NCI-H524 (cell line): ENCODE data around the gene HOXA7.

ENCODE experiments used
- DNase-seq, 2 experiments: peaks; one replicate each; lab custom pipeline; 2025; lab: John Stamatoyannopoulos, UW

Gene HOXA7

DNA sequence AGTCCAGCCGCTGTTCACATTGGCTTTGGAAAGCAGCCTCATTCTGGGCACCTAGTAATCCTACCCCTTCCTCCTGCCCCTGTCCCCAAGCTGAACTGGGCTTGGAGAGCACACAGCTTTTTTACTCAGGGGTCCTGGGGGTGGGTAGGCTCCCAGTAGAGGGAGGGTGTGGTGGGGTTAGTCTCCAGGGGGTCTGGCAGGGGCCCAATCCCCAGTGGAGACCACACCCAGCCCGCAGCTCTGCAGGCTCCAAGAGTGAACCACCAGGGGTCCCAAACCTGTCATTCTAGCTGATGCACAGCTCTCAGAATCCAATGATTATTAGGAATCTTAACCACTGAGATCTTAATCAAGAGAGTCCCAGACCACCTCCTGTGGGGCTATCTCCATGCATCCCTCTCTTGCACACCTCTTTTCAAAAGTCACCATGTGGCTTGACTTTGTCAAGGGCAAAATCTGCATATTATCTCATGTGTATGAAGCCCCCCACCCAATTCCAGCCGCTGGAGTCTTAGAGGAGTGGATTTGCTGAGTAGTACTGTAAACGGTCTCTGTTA, 25.9 kb upstream of the HOXA7 start:
- no peak for DNase-seq

DNA sequence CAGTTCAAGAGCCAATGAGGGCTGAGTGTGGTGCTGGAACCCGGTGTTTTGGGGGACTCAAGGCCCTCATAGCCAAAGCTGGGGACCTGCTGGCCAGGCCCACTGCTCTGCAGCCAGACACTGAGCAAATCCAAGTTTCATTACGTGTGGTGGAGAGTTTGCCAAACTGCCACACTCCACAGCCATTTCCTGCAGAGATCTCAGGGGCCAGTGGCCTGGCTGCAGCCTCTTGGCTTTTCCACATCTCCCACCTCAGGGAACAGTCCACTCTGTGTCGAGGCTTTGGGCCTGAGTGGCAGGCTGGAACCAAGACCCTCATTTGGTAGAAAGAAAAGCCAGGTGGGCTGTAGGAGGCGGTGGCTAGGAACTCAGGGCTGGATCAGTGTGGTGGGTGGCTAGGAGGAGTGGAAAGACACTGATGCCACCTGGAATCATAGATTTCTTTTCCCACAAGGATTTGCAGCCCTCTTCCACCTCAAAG, 25.4 kb upstream of the HOXA7 start:
- DNase-seq: no peak

DNA sequence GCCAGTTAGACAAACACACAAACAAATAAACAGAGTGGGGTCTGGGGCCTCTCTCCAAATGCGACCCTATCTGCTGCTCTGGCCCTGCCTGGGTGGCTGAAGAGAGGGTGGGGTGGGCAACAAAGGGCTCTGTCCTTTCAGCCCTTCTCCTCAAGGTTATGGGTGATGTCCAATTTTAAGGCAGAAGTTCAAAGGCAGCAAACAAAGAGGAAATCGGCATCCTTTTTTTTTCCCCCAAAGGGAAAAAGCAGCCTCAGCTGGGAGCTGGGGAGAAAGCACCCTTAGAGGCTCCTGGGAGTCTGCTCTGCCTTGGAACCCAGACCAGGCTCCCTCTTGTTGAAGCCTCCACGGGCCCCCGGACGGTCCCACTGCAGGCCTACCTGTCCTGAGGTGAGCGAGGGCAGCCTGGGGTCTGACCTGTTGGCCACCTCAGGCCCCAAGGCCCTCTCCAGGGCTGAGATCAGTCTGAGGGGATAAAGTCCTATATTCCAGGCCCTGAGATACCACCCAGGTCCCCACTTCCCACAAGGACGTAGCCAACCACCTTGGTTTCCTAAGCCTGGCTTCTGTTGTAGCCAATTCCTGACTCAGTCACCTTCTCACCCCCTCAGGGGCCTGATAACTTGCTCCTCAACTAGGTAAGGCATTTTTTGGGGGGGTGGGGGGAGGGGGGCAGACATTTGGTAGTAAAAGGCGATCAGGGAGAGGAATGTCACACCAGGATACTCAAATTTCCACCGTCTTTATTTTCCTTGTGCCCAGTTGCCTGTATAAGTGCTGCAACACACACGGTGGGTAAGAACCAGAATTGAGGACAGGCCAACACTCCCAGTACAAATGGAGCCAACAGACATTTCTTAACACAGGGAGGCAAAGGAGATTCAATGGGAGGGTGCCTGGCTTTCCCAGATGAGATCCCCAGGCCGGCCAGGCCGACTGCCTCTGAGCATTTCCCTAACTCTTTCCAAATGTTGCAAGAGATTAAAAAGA, 24.3 kb upstream of the HOXA7 start:
- DNase-seq: no peak

DNA sequence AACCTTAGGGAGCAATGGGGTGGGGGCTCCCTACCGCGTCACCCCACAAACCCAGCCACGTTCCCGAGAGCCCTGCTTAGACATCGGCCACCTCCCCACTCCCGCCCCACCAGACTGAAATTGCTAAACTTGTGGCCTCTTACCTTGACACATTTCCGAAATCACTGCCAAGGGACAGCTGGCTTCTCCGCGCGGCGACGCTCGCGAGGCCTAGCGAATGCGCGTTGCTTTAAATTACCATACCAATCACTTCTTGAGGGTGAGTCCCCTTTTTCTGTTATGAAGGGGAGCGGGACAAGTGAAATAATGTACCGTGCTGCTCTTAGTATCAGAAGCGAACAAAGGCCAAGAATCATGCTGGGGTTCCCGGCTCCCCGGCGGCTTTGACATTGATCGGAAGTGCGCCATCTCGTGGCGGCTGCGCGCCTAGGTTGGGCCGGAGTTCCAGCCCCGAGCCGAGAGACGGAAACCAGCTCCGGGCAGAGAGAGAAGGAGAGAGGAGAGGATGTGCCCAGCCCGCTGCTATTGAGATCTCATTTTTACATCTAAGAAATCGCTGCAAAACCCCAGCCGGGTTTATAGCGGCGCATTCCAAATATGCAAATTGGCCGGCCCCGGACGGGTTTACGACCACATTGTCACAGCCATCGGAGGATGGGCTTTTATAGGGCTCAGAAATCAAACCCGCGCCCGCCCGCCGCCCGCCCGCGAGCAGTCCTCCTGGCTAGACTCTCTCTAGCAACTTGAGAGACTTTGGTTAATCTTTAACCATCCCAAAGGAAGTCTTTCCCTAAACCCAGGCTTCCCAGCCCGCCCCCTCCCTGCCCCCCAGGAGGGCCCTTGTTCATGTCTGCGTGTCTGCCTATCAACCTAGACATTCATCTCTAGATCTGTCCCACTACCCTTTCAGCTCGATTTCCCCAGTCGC, 23.3 kb upstream of the HOXA7 start:
- DNase-seq: peak; percentile 34 to 60

DNA sequence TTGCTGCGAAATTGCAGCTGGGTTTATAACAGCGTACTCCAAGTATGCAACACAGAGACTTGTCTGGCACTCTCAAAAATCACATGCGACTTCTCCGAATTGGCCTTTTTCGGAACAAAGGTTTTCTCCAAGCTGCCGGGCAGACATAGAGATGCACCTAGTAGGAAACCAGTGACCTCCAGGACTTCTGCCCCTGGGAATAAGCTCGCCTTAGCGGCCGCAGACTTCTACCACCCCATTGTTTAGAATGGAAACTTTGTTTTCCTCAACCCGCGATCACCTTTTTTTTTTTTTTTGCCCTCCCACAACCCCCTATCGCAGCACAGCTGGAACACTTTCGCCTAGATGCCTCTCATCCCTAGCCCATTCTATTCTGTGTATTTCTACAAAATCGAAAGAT, 22.6 kb upstream of the HOXA7 start:
- DNase-seq: no peak

DNA sequence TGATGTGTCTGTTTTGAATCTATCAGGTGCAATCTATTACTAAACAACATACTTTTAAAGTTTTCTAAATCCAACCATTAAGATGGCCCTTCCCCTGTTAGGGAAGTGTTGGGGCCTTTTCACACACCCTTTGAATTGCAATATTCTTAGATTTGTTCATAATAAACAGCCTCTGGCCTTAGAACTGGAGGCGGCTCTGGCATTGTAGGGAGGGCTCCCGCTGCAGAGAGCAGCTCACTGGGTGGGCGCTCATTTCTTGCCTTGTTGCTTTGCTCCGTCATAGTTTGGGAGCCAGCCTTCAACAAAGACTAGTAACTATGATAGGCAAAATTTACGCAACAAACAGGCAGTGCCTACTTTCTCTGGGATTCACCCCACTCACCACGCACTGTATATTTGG, 21.9 kb upstream of the HOXA7 start:
- DNase-seq: no peak

GRCh38 chr7:27177795-27178320, 21.4 kb upstream of the HOXA7 start:
- peak in 1 of 2 experiments; percentile 20 for DNase-seq

GRCh38 chr7:27176962-27177794, 20.7 kb upstream of the HOXA7 start:
- no peak for DNase-seq

GRCh38 chr7:27176524-27176845, 20.0 kb upstream of the HOXA7 start:
- DNase-seq: no peak

GRCh38 chr7:27175626-27176523, 19.4 kb upstream of the HOXA7 start:
- no peak for DNase-seq

DNA sequence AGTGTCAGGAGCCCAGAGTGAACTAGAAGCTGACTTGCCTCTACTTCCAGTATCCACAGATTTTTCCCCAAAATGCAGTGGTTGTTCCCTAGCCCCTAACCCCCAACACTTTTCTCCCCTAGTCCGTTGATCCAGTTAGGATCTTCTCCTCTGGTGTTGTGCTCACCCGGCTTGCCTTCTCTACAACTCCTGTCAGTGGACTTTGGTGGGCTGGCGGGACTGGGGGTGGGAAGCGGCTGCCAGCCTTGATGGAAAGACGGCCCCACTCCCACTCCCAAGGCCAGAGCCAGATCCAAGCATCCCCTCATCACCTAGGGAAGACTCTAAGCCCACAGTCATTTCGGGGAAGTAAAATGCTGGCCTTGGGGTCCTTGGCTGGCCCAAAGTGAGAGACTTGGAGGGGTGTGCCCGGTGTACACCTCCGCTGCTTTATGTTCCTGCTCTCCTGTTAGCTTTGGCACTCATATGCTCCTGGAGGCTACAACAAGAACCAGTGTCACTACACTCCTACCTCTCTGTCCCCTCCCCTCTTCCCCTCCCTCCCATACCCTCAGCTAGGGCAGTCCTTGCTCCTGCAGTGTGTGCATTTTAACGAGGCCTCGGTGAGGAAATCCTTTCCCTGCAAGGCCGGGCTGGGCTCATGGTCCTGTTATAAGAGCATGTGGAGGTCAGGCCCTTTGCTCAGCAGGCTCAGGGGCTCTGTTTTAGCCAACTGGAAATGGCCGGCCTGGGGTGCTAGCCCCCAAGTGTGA, 18.6 kb upstream of the HOXA7 start:
- DNase-seq: no peak

GRCh38 chr7:27173956-27174873, 17.7 kb upstream of the HOXA7 start, which contains the start of gene HOXA10:
TSS of gene HOXA10 (minus strand) at chr7:27174320. CDS start at chr7:27174306, 14 bp downstream.
- DNase-seq: peak; percentile 20 to 49

- peak in 1 of 2 experiments; percentile 34 for DNase-seq
Measured at GRCh38 chr7:27173511-27173955, 17.1 kb upstream of the HOXA7 start.

DNA sequence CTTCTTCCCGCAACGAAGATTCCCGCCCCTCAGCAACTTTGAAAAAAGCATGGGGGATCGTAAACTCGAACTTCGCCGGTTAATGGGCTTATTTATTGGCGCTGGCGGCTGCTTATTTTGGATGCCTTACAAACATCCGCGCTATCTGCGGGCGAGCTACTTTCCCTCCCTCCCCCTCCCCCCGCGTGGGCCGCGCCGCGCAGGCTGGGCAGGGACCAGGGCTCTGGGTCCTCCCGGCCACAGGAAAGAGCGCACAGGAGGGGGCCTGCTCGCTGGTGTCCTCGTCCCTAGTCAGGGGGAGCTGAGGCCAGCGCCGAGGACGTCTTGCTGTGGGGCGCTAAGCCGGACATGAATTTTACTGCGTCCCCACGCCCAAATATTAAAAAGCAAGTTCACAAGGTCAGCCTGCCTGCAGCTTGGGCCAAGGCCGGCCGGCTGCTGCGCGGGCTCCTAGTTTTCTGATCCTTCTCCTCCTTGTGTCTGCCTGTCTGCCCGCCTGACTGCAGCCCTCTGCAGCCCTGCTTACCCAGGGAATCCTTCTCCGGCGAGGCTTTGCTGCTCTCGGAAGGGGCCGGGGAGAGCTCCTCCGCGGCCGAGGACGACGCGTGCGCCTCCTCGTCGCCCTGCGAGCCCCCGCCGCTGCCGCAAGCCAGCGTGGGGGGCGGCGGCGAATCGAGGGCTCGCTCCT, 16.5 kb upstream of the HOXA7 start:
- peak; percentile 30 to 50 for DNase-seq

- peak; percentile 46 to 71 for DNase-seq
Measured at GRCh38 chr7:27172315-27172774, 15.9 kb upstream of the HOXA7 start.

GRCh38 chr7:27171637-27172314, 15.3 kb upstream of the HOXA7 start:
- peak in 1 of 2 experiments; percentile 54 for DNase-seq

DNA sequence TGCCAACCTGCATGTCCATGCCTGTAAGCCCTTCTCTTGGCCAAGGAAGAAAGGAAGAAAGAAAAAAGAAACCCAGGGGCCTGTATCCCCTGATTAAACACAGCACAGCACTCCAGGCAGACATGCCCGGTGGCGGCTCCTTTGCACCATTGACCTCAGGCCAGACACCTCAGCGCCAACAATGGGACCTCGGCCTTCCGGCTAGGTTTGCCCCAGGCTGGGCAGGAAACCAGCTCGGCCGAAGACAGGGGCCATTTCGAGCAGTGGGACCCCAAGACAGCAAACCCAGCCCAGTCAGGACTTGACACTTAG, 14.8 kb upstream of the HOXA7 start:
- no peak for DNase-seq
